Liver (tissue), 2 donors: ENCODE measurements around the gene GON7.

Experiments
- TF ChIP-seq, protein P1 (sequence below): fragments of 150-350 bp; IDR thresholded peaks from 2 replicates; pipeline ENCODE4 v1.5.1; 2017; ENCODE audit warnings: improper control_type of control experiment, low read depth, low read length; ENCODE audit not compliant: missing input control
- TF ChIP-seq, protein P2 (sequence below): IDR thresholded peaks from 2 replicates; pipeline ENCODE4 v1.6.1; 2016; ENCODE audit warnings: antibody characterized with exemption
- donor health status: healthy.

DNA sequence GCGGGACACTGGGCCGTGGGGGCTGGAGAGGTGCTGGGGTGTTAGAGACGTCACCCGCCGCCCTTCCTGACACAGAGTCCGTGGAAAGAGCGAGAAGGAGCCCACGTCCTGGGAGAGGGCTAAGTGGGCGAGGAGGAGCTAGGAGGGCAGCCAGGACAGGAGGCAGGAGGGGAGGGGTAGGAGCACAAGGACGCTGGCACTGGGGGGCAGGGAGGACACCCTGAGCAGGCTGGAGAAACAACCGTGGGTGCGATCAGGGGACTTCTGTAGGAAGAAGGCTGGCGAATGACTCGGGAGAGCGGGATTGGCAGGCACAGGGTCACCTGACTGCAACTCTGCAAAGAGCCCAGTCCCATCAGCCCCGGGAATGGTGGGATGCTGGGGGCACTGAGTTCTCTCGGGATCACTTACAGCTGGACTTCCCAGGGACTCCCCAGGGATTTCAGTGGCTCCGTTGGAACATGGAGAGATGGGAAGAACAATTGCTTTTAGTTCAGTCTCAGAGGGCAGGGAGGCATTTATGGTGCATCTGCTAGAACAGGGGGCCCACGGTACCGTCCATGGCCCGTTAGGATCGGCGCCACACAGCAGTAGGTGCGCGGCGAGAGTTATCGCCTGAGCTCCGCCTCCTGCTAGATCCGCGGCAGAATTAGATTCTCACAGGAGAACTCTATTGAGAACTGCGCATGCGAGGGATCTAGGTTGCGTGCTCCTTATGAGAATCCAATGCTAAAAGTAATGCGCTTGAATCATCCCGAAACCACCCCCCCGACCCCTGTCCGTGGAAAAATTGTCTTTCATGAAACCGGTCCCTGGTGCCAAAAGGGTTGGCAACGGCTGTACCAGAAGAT is 24.5 kb upstream of the GON7 start:
- TF ChIP-seq, protein P1, sequence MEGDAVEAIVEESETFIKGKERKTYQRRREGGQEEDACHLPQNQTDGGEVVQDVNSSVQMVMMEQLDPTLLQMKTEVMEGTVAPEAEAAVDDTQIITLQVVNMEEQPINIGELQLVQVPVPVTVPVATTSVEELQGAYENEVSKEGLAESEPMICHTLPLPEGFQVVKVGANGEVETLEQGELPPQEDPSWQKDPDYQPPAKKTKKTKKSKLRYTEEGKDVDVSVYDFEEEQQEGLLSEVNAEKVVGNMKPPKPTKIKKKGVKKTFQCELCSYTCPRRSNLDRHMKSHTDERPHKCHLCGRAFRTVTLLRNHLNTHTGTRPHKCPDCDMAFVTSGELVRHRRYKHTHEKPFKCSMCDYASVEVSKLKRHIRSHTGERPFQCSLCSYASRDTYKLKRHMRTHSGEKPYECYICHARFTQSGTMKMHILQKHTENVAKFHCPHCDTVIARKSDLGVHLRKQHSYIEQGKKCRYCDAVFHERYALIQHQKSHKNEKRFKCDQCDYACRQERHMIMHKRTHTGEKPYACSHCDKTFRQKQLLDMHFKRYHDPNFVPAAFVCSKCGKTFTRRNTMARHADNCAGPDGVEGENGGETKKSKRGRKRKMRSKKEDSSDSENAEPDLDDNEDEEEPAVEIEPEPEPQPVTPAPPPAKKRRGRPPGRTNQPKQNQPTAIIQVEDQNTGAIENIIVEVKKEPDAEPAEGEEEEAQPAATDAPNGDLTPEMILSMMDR, result no peak
- TF ChIP-seq, protein P2, sequence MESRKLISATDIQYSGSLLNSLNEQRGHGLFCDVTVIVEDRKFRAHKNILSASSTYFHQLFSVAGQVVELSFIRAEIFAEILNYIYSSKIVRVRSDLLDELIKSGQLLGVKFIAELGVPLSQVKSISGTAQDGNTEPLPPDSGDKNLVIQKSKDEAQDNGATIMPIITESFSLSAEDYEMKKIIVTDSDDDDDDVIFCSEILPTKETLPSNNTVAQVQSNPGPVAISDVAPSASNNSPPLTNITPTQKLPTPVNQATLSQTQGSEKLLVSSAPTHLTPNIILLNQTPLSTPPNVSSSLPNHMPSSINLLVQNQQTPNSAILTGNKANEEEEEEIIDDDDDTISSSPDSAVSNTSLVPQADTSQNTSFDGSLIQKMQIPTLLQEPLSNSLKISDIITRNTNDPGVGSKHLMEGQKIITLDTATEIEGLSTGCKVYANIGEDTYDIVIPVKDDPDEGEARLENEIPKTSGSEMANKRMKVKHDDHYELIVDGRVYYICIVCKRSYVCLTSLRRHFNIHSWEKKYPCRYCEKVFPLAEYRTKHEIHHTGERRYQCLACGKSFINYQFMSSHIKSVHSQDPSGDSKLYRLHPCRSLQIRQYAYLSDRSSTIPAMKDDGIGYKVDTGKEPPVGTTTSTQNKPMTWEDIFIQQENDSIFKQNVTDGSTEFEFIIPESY, result no peak
